GM21825 (cell line): ENCODE results near the gene AGRN.
"Not testable (repeated sequence)": the region's sequence is repeated elsewhere in the genome, so short reads cannot be mapped to it uniquely, and the experiment has no call there.

Source experiments
- ATAC-seq: cut with Tn5 transposase; IDR thresholded peaks from one replicate; pipeline ENCODE4 v1.9.1; 2021; ENCODE audit warnings: mild to moderate bottlenecking, moderate library complexity; ENCODE audit not compliant: unreplicated experiment

The AGRN gene

DNA sequence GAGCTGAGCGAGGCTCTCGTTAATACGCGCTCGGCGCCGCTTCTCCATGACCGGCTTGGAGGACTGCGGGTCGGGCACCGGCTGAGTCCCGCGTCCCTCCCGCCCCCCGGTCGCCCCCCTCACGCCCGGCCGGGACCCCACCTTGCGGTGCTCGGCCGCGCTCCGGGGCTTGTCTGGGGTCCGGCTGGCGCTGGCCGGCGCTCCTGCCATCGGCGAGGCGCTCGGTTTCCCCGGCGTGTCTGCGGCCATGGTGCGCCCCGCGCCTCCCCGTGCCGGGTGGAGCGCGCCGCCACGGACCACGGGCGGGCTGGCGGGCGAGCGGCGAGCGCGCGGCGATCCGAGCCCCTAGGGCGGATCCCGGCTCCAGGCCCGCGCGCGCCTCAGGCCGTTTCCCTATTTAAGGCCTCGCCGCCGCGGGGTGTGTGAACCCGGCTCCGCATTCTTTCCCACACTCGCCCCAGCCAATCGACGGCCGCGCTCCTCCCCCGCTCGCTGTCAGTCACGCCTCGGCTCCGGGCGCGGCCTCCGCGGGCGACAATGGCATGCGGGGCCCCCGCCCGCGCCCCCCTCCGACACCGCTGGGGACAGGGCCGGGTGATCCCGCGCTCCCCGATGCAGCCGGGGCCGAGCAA is 20.1 kb upstream of the AGRN start, which contains the start of gene HES4:
Gene HES4, minus strand, starts transcription at position 373 of the 632 bp plus-strand sequence. Its CDS starts 124 bp downstream, at position 249.
- peak; percentile 32 for ATAC-seq

DNA sequence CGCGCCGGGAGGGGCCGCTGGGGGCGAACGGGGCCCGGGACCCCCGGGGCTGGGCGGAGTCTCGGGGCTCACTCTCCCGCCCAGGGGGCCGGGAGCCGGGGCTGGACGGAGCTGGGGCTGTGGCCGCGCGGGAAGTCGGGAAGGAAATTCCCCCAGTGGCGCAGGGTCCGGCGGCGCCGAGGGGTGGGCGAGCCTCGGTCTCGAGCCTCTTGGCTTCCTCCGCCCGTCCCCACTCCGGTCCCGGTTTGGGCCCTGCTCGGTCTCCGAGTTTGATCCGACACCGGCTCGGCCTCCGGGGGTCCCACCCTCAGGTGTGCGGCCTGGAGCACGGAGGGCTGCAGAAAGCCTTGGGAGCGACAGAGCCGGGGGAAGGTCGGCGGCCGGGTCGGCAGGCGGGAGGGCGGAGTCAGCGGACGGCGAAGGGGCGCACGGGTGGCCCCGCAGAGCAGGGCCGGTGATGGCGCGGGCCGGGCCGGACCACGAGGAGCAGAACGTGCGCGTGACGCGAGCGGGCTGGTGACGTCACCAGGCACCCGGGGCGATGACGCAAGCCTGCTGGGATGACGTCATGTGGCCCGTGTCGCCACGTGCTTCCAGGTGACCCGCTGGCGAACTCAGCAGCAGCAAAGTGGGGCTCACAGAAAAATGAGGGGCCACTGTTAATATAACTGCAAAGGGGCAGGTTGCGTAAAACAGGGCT is 19.4 kb upstream of the AGRN start:
- ATAC-seq = peak; percentile 14

GRCh38 chr1:1001057-1001783 is 18.7 kb upstream of the AGRN start:
- no peak for ATAC-seq

GRCh38 chr1:1003618-1004419 is 16.1 kb upstream of the AGRN start:
- no peak for ATAC-seq

- ATAC-seq = no peak
These were observed 15.5 kb upstream of the AGRN start for GRCh38 chr1:1004420-1004779.

DNA sequence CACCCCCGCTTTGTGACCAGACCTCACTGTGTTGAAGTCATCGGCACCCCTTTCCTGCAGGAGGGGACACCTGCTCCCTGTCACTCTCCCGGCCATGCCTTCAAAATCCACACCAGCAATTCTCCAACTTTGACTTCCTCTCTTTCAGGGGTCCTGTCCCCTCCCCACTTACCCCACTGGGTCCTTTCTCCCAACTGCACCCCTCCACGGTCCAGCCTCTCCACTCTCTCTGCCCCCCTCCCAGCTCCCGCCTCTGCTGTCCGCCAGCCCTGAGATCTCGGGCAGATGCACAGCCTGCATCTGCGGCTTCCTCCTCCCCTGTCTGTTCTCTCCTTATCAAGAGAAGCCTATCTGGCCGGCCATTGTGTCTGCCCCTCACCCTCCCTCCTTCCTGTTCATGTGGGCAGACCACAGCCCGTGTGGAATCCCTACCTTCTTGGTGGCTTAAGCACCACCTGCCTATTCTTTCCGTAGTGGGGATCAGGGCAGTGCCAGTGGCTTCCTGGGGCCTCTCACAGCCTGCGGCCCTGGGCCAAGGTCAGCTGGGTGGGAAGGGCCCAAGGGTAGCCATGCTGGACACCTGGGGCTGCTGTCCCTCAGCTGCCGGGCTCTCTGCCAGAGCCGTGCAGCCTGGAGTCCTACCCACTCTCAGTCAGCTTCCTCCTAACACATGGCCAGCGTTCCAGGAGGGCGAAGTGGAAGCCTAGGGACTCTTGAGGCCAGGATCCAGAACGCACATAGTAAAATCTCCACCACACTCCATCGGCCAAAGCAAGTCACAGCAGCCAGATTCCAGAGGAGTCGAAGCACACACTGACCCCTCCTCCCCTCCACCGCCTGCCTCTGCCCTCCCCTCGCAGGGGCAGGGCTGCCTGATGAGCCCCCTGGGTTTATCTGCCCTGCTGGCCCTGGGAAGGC is 14.9 kb upstream of the AGRN start:
- no peak for ATAC-seq

GRCh38 chr1:1005774-1006304 is 14.1 kb upstream of the AGRN start:
- no peak for ATAC-seq

- ATAC-seq = no peak
These were observed 13.4 kb upstream of the AGRN start for GRCh38 chr1:1006305-1007159.

DNA sequence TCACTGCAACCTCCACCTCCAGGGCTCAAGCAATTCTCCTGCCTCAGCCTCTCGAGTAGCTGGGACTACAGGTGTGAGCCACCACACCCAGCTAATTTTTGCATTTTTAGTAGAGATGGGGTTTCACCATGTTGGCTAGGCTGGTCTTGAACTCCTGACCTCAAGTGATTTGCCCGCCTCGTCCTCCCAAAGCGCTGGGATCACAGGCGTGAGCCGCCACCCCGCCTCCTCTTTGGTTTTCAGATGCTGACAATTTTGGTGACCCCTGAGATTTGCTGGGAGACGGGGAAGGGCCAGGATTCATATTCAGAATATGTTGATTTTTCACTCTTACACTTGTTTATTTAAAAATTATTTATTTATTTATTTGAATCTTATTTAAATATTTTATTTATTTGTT is 9.8 kb upstream of the AGRN start:
- ATAC-seq = not testable (repeated sequence)

DNA sequence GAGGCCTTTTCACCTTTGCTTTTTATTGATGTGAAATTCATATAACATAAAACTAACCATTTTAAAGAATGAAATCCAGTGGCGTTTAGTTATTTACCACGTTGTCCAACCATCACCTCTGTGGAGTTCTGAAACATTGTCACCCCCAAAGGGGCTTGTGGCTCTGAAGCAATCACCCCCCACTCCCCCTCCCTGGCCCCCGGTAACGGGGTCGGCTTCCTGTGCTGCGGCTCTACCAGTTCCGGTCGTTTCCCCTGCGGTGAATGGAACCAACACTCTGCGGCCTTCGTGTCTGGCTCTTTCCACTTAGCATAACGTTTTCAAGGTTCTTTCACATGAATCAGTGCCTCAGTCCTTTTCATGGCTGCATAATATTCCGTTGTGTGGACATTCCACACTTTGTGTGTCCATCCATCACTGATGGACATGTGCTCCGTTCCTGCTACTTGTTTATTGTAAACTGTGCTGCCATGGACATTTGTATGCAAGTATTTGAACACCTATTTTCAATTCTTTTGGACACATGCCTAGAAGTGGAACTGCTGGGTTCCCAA is 8.4 kb upstream of the AGRN start:
- no peak for ATAC-seq

DNA sequence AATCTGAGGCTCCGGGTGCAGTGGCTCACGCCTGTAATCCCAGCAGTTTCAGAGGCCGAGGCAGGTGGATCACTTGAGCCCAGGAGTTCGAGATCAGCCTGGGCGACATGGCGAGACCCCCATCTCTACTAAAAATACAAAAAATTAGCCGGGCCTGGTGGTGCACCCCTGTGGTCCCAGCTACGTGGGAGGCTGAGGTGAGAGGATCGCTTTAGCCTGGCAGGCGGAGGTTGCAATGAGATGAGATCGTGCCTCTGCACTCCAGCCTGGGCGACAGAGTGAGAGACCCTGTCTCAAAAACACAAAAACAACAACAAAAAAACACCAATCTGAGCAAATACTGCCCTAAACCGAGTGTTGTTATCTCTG is 7.2 kb upstream of the AGRN start:
- not testable (repeated sequence) for ATAC-seq

- peak; percentile 77 for ATAC-seq
These were observed 6.6 kb upstream of the AGRN start, which contains the start of gene ISG15 for GRCh38 chr1:1013105-1013921. TSS of gene ISG15 (plus strand) at chr1:1013497. CDS start at chr1:1013574, 77 bp downstream.

DNA sequence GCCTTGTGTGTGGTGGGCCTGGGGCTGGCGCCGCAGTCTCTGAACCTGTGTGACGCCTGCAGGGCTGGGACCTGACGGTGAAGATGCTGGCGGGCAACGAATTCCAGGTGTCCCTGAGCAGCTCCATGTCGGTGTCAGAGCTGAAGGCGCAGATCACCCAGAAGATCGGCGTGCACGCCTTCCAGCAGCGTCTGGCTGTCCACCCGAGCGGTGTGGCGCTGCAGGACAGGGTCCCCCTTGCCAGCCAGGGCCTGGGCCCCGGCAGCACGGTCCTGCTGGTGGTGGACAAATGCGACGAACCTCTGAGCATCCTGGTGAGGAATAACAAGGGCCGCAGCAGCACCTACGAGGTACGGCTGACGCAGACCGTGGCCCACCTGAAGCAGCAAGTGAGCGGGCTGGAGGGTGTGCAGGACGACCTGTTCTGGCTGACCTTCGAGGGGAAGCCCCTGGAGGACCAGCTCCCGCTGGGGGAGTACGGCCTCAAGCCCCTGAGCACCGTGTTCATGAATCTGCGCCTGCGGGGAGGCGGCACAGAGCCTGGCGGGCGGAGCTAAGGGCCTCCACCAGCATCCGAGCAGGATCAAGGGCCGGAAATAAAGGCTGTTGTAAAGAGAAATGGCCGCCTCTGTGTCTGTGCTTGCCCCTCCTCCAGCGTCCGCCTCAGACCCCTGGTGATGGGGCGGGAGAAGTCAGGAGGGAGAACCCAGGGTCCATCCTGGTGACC is 5.8 kb upstream of the AGRN start:
- no peak for ATAC-seq

GRCh38 chr1:1014799-1015681 is 4.9 kb upstream of the AGRN start:
- ATAC-seq = no peak

DNA sequence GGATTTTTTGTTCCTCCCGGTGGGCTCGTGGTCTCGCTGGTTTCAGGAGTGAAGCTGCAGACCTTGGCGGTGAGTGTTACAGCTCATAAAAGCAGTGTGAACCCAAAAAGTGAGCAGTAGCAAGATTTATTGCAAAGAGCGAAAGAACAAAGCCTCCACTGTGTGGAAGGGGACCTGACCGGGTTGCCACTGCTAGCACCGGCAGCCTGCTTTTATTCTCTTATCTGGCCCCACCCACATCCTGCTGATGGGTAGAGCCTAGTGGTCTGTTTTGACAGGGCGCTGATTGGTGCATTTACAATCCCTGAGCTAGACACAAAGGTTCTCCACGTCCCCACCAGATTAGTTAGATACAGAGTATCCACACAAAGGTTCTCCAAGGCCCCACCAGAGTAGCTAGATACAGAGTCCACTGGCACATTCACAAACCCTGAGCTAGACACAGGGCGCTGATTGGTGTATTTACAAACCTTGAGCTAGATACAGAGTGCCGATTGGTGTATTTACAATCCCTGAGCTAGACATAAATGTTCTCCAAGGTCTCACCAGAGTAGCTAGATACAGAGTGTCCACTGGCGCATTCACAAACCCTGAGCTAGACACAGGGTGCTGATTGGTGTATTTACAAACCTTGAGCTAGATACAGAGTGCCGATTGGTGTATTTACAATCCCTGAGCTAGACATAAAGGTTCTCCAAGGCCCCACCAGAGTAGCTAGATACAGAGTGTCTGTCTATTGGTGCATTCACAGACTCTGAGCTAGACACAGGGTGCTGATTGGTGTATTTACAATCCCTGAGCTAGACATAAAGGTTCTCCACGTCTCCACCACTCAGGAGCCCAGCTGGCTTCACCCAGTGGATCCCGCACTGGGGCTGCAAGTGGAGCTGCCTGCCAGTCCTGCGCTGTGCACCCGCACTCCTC is 2.3 kb upstream of the AGRN start:
- ATAC-seq = not testable (repeated sequence)
